ENCODE data around the gene LGALS1.

GRCh38 chr22:37708580-37709444 is 33.4 kb downstream of the LGALS1 start:
- no peak for TF ChIP-seq CTCF (conservative IDR thresholded peaks at IDR 0.05)
- TF ChIP-seq ZFX (IDR thresholded peaks at IDR 0.05), result no peak

Data from C4-2B (cell line).